Activated CD8-positive, alpha-beta memory T cell treated with anti-CD3 and anti-CD28 coated beads, Interleukin-2, amount 10 ng/mL, durations not matched to agents 7 days and 5 days (primary cell): Measurements from ENCODE around the gene AGAP9. TPM values are rescaled to one million over a fixed set of nuclear protein-coding genes. Genes with fewer than 3 reads are reported as not detected.
"Not testable (repeated sequence)": the region's sequence is repeated elsewhere in the genome, so short reads cannot be mapped to it uniquely, and the experiment has no call there.

Experiments
- ATAC-seq: fragments of 150-1000 bp; cut with Tn5 transposase; one replicate; pipeline ENCODE4 v1.10.0; 2021; ENCODE audit warnings: moderate library complexity
- CTCF ChIA-PET: fragments of 350-600 bp; sonication (Branson Sonifier 250); formaldehyde crosslinking; loops from one replicate; lab custom pipeline; 2021; ENCODE audit warnings: antibody characterized with exemption; lab: Charles Lee
- DNase-seq: peaks from one replicate; pipeline ENCODE4 v3.0.0-alpha.2; 2020
- H3K27ac Mint-ChIP-seq: one replicate; pipeline ENCODE4 v1.8.0; 2021; ENCODE audit warnings: mild to moderate bottlenecking, mixed read lengths
- H3K27me3 Mint-ChIP-seq: one replicate; pipeline ENCODE4 v1.8.0; 2021; ENCODE audit warnings: mixed read lengths
- H3K36me3 Mint-ChIP-seq: one replicate; pipeline ENCODE4 v1.8.0; 2021; ENCODE audit warnings: mild to moderate bottlenecking, mixed read lengths
- H3K4me1 Mint-ChIP-seq: one replicate; pipeline ENCODE4 v1.8.0; 2021; ENCODE audit warnings: mixed read lengths
- H3K4me3 Mint-ChIP-seq: one replicate; pipeline ENCODE4 v1.8.0; 2021; ENCODE audit warnings: mild to moderate bottlenecking, moderate library complexity, mixed read lengths
- H3K9me3 Mint-ChIP-seq: one replicate; pipeline ENCODE4 v1.8.0; 2022; ENCODE audit warnings: low read depth, mixed read lengths
- total RNA-seq, 2 experiments: library from RNA; stranded (reverse); gene quantifications; one replicate each; pipeline ENCODE4 v1.2.3, GENCODE V29; 2021

The AGAP9 gene
- total RNA-seq, 2 experiments from 2014 or later = 1.8 to 3.8 TPM

DNA sequence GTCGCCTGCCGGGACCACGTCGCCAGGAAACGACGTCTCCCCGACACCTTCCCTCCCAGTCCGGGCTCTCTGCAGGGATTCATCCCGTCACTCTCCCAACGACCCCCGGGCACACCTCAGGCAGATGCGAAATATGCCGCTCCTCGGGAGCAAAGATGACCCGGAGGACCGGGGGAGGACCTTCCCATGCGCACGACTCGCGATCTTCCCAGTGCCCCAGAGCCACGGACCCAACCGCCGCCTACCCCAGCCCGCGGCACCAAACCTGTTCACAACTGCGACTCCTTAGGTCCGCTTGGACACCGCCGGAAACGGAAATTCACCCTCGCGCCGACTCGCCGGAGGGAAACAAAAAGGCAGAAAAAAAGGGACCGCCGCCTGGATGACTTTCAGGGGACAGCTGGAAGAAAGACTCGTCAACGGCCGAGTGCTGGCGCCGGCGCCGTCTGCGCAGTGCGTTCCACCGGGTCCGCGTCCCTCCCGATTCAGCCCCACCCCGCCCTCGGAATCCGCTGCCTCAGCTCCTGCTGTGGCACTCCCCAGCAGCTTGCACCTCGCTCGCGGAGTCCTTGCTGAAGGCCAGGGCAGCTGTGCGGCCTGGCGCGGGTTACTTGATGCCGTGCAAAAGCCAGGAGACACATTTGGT, 29.9 kb upstream of the AGAP9 start:
- H3K4me3 Mint-ChIP-seq = peak overlapping the region; percentile 93
- H3K36me3 Mint-ChIP-seq, CTCF ChIA-PET, H3K27me3 Mint-ChIP-seq, H3K9me3 Mint-ChIP-seq: not testable (repeated sequence)
- peak overlapping the region; percentile 84 for H3K27ac Mint-ChIP-seq
- ATAC-seq (peak; percentile 89), DNase-seq (peak; percentile 81)
- peaks cover 11% of the 10 kb centered on the region for H3K4me1 Mint-ChIP-seq

DNA sequence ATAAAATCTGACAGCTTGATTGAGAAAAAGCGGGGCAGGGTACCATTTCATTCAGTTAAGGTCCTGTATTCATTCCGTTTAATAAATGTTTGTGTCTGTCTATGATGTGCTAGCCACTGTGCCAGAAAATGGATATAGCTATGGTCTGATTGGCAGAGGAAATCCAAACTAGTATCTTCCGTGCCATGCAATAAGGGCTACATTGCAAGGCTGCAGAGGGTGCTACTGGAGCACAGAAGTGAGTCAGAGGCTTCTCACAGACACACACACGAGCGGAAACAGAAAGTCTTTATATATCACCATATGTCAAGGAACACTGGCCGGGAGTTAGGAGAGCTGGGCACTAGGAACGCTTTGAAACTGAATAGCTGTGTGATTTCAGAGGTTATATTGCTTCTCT, 29.3 kb upstream of the AGAP9 start:
- Mint-ChIP-seq H3K4me3 (peak overlapping the region; percentile 93), H3K27ac (peak overlapping the region; percentile 84)
- CTCF ChIA-PET, H3K9me3 Mint-ChIP-seq, H3K36me3 Mint-ChIP-seq, H3K4me1 Mint-ChIP-seq, H3K27me3 Mint-ChIP-seq: not testable (repeated sequence)
- peak; percentile 78 for ATAC-seq
- peak; percentile 71 for DNase-seq

DNA sequence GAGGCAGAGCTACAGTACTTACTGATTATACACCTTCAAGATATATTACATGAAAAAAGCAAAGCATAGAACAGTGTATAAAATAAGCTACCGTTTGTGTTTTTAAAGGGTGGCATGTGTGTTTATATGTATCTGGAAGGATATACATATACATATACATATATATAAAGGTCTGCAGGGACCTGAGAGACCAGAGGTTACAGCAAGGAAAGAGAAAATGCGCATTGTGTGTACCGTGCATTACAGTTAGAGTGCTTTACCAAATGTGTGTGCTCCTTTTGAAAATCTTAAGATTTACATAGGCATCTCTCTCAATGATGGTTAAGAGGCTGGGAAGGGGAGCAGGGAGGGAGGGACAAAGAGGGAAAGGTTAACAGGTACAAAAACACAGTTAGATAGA, 23.8 kb upstream of the AGAP9 start:
- DNase-seq, ATAC-seq, H3K27ac Mint-ChIP-seq, H3K4me1 Mint-ChIP-seq, H3K27me3 Mint-ChIP-seq, H3K36me3 Mint-ChIP-seq, H3K4me3 Mint-ChIP-seq, CTCF ChIA-PET, H3K9me3 Mint-ChIP-seq: not testable (repeated sequence)

DNA sequence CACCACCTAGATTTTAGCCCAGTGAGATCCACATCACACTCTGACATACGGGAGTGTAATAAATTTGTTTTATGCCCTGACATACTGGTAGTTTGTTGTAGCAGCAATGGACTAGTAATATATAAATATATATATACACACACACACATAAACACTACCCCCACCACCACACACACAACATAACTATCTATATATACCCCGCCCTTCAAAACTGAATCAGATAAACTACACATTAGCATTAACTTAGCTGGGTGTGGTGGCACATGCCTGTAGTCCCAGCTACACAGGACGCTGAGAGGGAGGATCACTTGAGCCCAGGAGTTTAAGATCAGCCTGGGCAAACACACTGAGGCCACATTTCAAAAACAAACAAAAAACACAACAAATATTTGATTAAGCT, 13.0 kb upstream of the AGAP9 start:
- H3K36me3 Mint-ChIP-seq, ATAC-seq, DNase-seq, H3K27ac Mint-ChIP-seq, H3K4me3 Mint-ChIP-seq, H3K4me1 Mint-ChIP-seq, H3K27me3 Mint-ChIP-seq, H3K9me3 Mint-ChIP-seq, CTCF ChIA-PET: not testable (repeated sequence)

DNA sequence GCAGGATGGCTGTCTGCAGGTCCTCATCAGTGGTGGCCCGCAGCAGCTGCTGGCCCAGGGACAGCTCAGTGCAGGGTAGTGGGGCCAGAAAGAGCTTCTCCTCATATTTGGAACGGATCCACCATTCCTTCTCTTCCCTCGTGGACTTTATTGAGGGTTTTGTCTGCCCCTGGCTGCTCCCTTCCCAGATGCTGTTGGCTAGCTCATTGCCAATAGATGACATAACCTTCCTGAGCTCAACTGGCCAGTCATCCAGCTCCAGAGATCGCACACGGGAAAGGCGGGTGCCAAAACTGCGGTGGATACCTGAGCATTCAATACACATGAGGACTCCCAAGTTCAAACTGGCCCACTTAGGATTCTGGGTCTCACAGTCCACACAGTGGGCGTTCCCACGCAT, 21.1 kb downstream of the AGAP9 start:
- DNase-seq, H3K4me1 Mint-ChIP-seq, H3K4me3 Mint-ChIP-seq, ATAC-seq, H3K27ac Mint-ChIP-seq, H3K27me3 Mint-ChIP-seq, H3K9me3 Mint-ChIP-seq, H3K36me3 Mint-ChIP-seq, CTCF ChIA-PET: not testable (repeated sequence)

DNA sequence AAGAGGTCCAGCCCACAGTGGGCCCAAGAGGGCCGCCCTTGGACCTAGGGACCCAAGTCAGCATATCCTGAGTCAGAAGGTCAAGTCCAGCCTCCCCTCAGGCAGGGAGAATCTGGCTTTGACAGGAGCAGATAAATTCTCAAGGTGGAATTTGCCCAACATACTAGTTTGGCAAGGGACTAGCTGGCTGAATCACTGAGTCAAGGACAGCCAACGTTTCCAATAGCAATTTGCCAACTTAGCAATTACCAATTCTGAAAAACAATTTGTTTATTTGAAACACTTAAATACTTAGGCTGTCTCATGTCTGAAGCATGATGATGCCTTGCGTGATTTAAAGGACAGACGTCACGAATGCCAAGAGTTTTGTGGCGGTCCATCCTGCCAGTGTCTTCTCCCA, 29.2 kb downstream of the AGAP9 start:
- H3K27me3 Mint-ChIP-seq, CTCF ChIA-PET, H3K9me3 Mint-ChIP-seq, H3K36me3 Mint-ChIP-seq, H3K4me1 Mint-ChIP-seq, ATAC-seq, DNase-seq, H3K4me3 Mint-ChIP-seq, H3K27ac Mint-ChIP-seq: not testable (repeated sequence)

DNA sequence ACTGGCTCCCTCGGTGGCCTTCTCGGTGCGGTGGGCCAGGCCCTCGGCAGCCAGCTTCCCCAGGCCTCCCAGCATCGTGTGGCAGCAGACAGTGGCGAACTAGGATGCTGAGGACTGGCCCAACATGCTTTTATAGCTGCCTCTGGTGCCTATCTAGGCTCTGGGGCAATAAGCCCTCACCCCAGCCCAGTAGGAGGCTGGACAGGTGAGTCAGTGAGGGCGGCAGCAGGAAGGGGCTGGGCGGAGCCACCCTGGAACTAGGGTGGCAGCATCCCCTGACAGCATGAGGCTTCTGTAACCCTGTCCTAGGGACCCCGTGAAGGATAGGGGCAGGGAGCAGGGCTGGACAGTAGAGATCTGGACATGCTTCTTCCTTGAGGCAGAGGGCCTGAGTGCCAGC, 31.8 kb downstream of the AGAP9 start, which contains the start of gene FAM25G:
Gene FAM25G (minus strand): TSS at position 101 of the 400 bp plus-strand sequence. CDS start 26 bp downstream, at position 75.
- DNase-seq, H3K4me1 Mint-ChIP-seq, H3K27me3 Mint-ChIP-seq, CTCF ChIA-PET, H3K36me3 Mint-ChIP-seq, H3K4me3 Mint-ChIP-seq, H3K27ac Mint-ChIP-seq, H3K9me3 Mint-ChIP-seq, ATAC-seq: not testable (repeated sequence)

DNA sequence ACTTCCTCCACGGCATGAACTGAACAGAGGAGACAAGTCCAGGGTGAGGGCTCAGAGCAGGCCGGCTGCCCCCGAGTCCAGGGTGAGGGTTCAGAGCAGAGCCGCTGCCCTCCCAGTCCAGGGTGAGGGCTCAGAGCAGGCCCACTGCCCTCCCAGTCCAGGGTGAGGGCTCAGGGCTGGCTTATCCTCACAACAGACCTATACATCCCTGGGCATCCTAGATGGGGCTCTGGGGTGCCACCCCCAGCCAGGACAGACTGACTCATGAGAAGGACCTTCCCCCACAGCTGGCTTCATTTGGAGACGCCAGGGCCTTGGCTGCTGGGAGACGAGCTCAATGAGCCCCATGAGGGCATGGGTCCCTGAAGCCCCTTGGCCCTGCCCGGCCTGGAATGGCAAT, 33.8 kb downstream of the AGAP9 start:
- H3K4me1 Mint-ChIP-seq, ATAC-seq, H3K9me3 Mint-ChIP-seq, CTCF ChIA-PET, H3K27ac Mint-ChIP-seq, DNase-seq, H3K36me3 Mint-ChIP-seq, H3K4me3 Mint-ChIP-seq, H3K27me3 Mint-ChIP-seq: not testable (repeated sequence)

DNA sequence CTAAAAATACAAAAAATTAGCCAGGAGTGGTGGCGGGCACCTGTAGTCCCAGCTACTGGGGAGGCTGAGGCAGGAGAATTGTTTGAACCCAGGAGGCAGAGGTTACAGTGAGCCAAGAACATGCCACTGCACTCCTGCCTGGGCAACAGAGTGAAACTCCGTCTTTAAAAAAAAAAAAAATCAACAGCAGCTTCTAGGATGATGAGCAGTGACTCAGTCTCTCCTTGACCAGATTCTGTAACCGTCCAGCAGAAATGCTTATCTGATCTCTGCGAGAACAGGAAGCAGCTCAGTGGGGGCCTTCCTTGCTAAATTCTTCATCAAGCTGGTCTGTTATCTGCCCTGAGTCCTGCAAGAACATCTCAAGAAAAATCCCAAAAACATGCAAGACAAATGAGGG, 37.5 kb downstream of the AGAP9 start:
- DNase-seq, ATAC-seq, H3K36me3 Mint-ChIP-seq, H3K4me3 Mint-ChIP-seq, H3K9me3 Mint-ChIP-seq, H3K27me3 Mint-ChIP-seq, CTCF ChIA-PET, H3K4me1 Mint-ChIP-seq, H3K27ac Mint-ChIP-seq: not testable (repeated sequence)

DNA sequence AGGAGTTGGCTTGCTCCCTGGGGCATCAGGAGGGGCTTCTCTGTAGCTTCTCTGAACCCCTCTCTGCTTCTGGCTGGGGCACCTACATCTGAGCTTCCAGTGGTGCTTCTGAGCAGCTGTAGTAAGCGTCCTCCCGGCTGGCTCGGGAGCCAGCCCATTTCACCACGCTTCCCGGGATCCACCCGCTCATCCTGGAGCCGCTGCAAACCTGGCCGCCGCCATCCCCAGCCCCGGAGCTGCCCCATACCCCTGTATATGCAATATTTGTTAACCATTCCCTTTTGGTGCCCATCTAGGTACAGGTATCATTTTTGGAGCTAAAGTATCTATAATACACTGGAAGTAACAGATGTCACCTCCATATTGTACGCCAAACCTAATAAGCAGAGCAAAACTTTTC, 38.7 kb downstream of the AGAP9 start:
- ATAC-seq, CTCF ChIA-PET, H3K9me3 Mint-ChIP-seq, H3K4me1 Mint-ChIP-seq, H3K27ac Mint-ChIP-seq, H3K4me3 Mint-ChIP-seq, H3K27me3 Mint-ChIP-seq, H3K36me3 Mint-ChIP-seq, DNase-seq: not testable (repeated sequence)

DNA sequence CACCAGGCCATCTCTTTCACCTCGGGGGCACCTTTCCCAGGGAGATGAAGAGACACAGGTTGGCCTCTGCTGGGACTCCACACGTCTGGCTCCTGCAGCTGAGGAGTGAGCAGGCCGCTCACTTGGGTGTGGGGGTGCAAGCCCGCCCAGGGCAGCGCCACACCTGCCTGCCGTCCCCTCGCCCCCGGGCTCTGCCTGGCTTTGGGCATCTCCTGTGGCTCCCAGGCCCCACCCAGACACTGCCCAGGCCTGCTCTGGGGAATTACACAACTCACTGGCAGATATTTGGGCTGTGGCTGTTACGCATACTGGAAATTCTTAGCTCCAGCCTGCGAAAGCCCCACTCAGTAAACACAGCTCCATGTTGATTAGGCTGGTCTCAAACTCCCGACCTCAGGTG, 39.5 kb downstream of the AGAP9 start, which contains the start of gene ANXA8:
Gene ANXA8 (minus strand): TSS at position 193 of the 400 bp plus-strand sequence. CDS start 182 bp downstream, at position 11.
- H3K36me3 Mint-ChIP-seq, CTCF ChIA-PET, H3K4me3 Mint-ChIP-seq, H3K27me3 Mint-ChIP-seq, H3K27ac Mint-ChIP-seq, ATAC-seq, DNase-seq, H3K9me3 Mint-ChIP-seq, H3K4me1 Mint-ChIP-seq: not testable (repeated sequence)

DNA sequence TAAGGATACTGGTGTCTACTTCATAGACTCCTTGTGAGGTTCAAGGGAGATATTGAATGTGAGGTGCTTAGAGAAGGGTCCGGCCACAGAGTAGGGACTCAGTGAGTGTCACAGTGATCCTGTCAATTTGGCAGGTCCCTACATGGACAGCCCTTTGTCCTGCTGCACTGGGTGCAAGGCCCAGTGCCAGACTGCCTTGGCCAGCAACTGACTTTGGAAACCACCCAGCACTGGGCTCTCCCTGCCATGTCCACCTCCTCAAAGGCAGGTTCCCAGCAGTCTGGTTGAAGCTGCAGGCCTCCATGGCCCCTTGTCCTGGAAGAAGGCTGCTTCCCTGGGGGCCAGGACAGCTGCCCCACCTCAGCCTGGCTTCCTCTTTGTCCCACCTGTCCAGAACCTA, 41.1 kb downstream of the AGAP9 start:
- ATAC-seq, H3K4me3 Mint-ChIP-seq, H3K27me3 Mint-ChIP-seq, H3K9me3 Mint-ChIP-seq, CTCF ChIA-PET, H3K27ac Mint-ChIP-seq, H3K36me3 Mint-ChIP-seq, DNase-seq, H3K4me1 Mint-ChIP-seq: not testable (repeated sequence)

DNA sequence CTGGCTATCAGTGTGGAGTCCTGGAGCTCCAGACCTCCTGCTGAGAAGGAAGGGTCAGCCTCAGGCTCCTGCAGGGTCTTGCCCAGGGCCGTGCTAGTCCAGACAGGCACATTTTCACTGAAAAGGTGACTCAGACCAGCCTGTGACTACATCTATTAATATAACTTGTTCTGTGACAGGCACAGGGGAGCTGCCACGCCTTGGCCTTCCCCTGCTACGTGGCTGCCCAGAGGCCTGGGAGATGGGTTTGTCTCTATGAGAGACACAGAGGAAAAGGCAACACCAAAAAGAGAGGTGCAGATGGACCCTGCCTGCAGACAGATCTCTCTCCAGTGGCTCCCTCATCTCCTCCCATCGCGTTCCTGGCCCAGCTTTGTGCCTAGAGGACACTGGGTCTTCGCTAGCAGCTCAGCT, 41.7 kb downstream of the AGAP9 start:
- H3K9me3 Mint-ChIP-seq, ATAC-seq, H3K27me3 Mint-ChIP-seq, DNase-seq, H3K4me1 Mint-ChIP-seq, CTCF ChIA-PET, H3K36me3 Mint-ChIP-seq, H3K4me3 Mint-ChIP-seq, H3K27ac Mint-ChIP-seq: not testable (repeated sequence)

DNA sequence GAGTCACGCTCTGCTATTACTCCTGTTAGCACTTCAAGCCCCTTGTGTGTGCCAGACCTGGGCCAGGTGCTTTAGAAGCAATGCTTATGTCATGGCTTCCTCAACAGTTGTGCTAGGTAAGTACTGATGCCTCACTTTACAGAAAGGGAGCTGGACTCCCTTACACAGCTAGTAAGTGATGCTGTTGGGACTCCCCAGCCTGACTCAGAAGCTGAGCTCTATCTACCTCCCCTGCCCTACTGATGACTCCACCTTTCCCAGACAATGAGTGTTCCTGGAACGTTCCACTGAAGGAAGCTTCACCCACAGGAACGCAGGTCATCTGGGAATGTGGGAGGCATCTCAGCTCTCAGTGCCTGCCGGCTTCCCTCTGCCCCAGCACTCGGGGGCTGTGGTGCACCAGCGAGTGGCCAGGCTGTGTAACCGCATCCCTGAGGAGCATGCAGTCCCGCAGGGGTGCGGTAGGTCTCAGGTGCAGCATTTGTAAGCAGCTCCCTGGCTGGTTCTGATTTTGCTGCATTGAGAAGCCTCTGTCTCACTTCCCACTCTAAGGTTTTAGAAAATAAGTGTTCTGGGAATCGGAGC, 42.2 kb downstream of the AGAP9 start:
- H3K36me3 Mint-ChIP-seq, ATAC-seq, H3K4me3 Mint-ChIP-seq, H3K27me3 Mint-ChIP-seq, DNase-seq, H3K4me1 Mint-ChIP-seq, CTCF ChIA-PET, H3K9me3 Mint-ChIP-seq, H3K27ac Mint-ChIP-seq: not testable (repeated sequence)
